Right ventricle myocardium superior (tissue), 1 donor: ENCODE results near the gene STAP2. TPM values are rescaled to one million over a fixed set of nuclear protein-coding genes. Genes with fewer than 3 reads are reported as not detected.
"Not testable (repeated sequence)": the region's sequence is repeated elsewhere in the genome, so short reads cannot be mapped to it uniquely, and the experiment has no call there.

Source experiments
- ATAC-seq: fragments of 200-7000 bp; cut with Tn5 transposase; one replicate; pipeline ENCODE4 v1.9.1; 2020; ENCODE audit warnings: mild to moderate bottlenecking; ENCODE audit not compliant: poor library complexity
- DNase-seq: peaks from one replicate; pipeline ENCODE4 v3.0.0-alpha.2; 2020
- intact Hi-C: fragments of 100-400 bp; cut with DNase I; formaldehyde crosslinking; loops from one replicate; pipeline ENCODE4 v1.11.2; 2022
- total RNA-seq: library from RNA; stranded (reverse); fragmentation: NEBNext Ultra II Directional; extraction: Animal tissue kit (Norgen Biotek cat#: 25700); gene quantifications from one replicate; pipeline ENCODE4 v1.2.1, GENCODE V29; 2021
- donor health status: DM: no; HTN: yes; CAD: no; lungs with severe emphysema.

The STAP2 gene
- total RNA-seq, 1 donor from 2014 or later: 1.6 TPM

GRCh38 chr19:4342615-4343369, 4.2 kb upstream of the STAP2 start:
- DNase-seq (peak; percentile 96), ATAC-seq (peak; percentile 93)
- intact Hi-C loops: no loop called here

GRCh38 chr19:4342314-4342614, 3.6 kb upstream of the STAP2 start:
- ATAC-seq (peak; percentile 18), DNase-seq (no peak)
- intact Hi-C loops: no loop called here

GRCh38 chr19:4337906-4338440, 654 bp downstream of the STAP2 start:
- ATAC-seq (no peak), DNase-seq (no peak)
- intact Hi-C loops: no loop called here

- intact Hi-C loops: no loop called here
- DNase-seq (no peak), ATAC-seq (no peak)
These were observed 3.6 kb downstream of the STAP2 start for GRCh38 chr19:4334929-4335570.

- DNase-seq: no peak
- intact Hi-C loops: no loop called here
- no peak for ATAC-seq
These were observed 8.8 kb downstream of the STAP2 start for GRCh38 chr19:4329858-4330257.

GRCh38 chr19:4328991-4329681, 9.5 kb downstream of the STAP2 start:
- DNase-seq, ATAC-seq, intact Hi-C loops: not testable (repeated sequence)

GRCh38 chr19:4328243-4328990, 10.2 kb downstream of the STAP2 start:
- DNase-seq (peak; percentile 97), ATAC-seq (peak; percentile 93)
- intact Hi-C loops: no loop called here

GRCh38 chr19:4327877-4328242, 10.8 kb downstream of the STAP2 start:
- intact Hi-C loops: no loop called here
- no peak for DNase-seq
- peak; percentile 14 for ATAC-seq

GRCh38 chr19:4327252-4327876, 11.3 kb downstream of the STAP2 start:
- DNase-seq (peak; percentile 84), ATAC-seq (peak; percentile 56)
- intact Hi-C loops: no loop called here

- DNase-seq: no peak
- ATAC-seq: no peak
- intact Hi-C loops: no loop called here
These were observed 11.8 kb downstream of the STAP2 start for GRCh38 chr19:4326837-4327251.

- DNase-seq (no peak), ATAC-seq (no peak)
- intact Hi-C loops: no loop called here
These were observed 12.3 kb downstream of the STAP2 start for GRCh38 chr19:4326215-4326836.

GRCh38 chr19:4324228-4324627, 14.4 kb downstream of the STAP2 start:
- DNase-seq (no peak), ATAC-seq (no peak)

GRCh38 chr19:4323692-4324091, 14.9 kb downstream of the STAP2 start:
- ATAC-seq: no peak
- DNase-seq: no peak
- intact Hi-C loops: no loop called here

More at GRCh38 chr19:4324228-4324627, 14.4 kb downstream of the STAP2 start:
- intact Hi-C loops: no loop called here

- ATAC-seq (no peak), DNase-seq (no peak)
- intact Hi-C loops: no loop called here
These were observed 15.5 kb downstream of the STAP2 start for GRCh38 chr19:4322942-4323665.

- intact Hi-C loops: no loop called here
- ATAC-seq (no peak), DNase-seq (no peak)
These were observed 18.2 kb downstream of the STAP2 start for GRCh38 chr19:4320419-4320818.

- DNase-seq: no peak
- intact Hi-C loops: no loop called here
- no peak for ATAC-seq
These were observed 19.4 kb downstream of the STAP2 start for GRCh38 chr19:4319067-4319718.

- intact Hi-C loops: no loop called here
- ATAC-seq: no peak
- no peak for DNase-seq
These were observed 20.2 kb downstream of the STAP2 start for GRCh38 chr19:4318460-4318859.
